ENCODE data around the gene SEZ6L.

The SEZ6L gene

GRCh38 chr22:26342745-26343410 lies 173.6 kb downstream of the SEZ6L start:
- ATAC-seq: no peak

- ATAC-seq: no peak
Observed at GRCh38 chr22:26345496-26345895, 176.2 kb downstream of the SEZ6L start.

GRCh38 chr22:26348810-26349526 lies 179.7 kb downstream of the SEZ6L start:
- no peak for ATAC-seq

GRCh38 chr22:26354707-26355106 lies 185.4 kb downstream of the SEZ6L start:
- no peak for ATAC-seq

- ATAC-seq: no peak
Observed at GRCh38 chr22:26357281-26357680, 188.0 kb downstream of the SEZ6L start.

- no peak for ATAC-seq
Observed at GRCh38 chr22:26357813-26358212, 188.6 kb downstream of the SEZ6L start.

GRCh38 chr22:26359156-26359555 lies 189.9 kb downstream of the SEZ6L start:
- ATAC-seq: no peak

- ATAC-seq: peak; percentile 39 to 66
Observed at GRCh38 chr22:26360169-26360885, 191.1 kb downstream of the SEZ6L start.

- no peak for ATAC-seq
Observed at GRCh38 chr22:26362471-26362870, 193.2 kb downstream of the SEZ6L start.

- ATAC-seq: peak; percentile 78 to 79
Observed at GRCh38 chr22:26364066-26365015, 195.1 kb downstream of the SEZ6L start.

- peak; percentile 53 to 65 for ATAC-seq
Observed at GRCh38 chr22:26367402-26368245, 198.4 kb downstream of the SEZ6L start.

- no peak for ATAC-seq
Observed at GRCh38 chr22:26372890-26373289, 203.6 kb downstream of the SEZ6L start.

- ATAC-seq: no peak
Observed at GRCh38 chr22:26374391-26375026, 205.2 kb downstream of the SEZ6L start.

GRCh38 chr22:26377170-26377830 lies 208.0 kb downstream of the SEZ6L start:
- ATAC-seq: no peak

- no peak for ATAC-seq
Observed at GRCh38 chr22:26380072-26380830, 211.0 kb downstream of the SEZ6L start.

GRCh38 chr22:26382782-26383181 lies 213.5 kb downstream of the SEZ6L start:
- ATAC-seq: no peak

GRCh38 chr22:26383968-26384556 lies 214.8 kb downstream of the SEZ6L start:
- ATAC-seq: no peak

- no peak for ATAC-seq
Observed at GRCh38 chr22:26385164-26385563, 215.9 kb downstream of the SEZ6L start.

GRCh38 chr22:26389125-26389524 lies 219.9 kb downstream of the SEZ6L start:
- no peak for ATAC-seq
